HUES48 (cell line): ENCODE results near the gene NKIRAS1.

Experiments
- H3K27ac ChIP-seq: one replicate; pipeline ENCODE4 v1.7.0; 2013; ENCODE audit warnings: low read depth, low read length, inconsistent platforms
- H3K27me3 ChIP-seq: 2 replicates; pipeline ENCODE4 v1.6.1; 2013; ENCODE audit warnings: mild to moderate bottlenecking, low read length; ENCODE audit not compliant: control insufficient read depth, insufficient read depth
- H3K36me3 ChIP-seq: 2 replicates; pipeline ENCODE4 v1.6.1; 2013; ENCODE audit warnings: low read length; ENCODE audit not compliant: control insufficient read depth, insufficient read depth
- H3K4me1 ChIP-seq: 2 replicates; pipeline ENCODE4 v1.6.1; 2013; ENCODE audit warnings: mild to moderate bottlenecking, low read length; ENCODE audit not compliant: control insufficient read depth, insufficient read depth
- H3K4me3 ChIP-seq: 2 replicates; pipeline ENCODE4 v1.5.1; 2013; ENCODE audit warnings: mild to moderate bottlenecking, low read depth, low read length
- H3K9ac ChIP-seq: 2 replicates; pipeline ENCODE4 v1.6.1; 2013; ENCODE audit warnings: mild to moderate bottlenecking, low read depth, low read length, moderate library complexity
- H3K9me3 ChIP-seq: 2 replicates; pipeline ENCODE4 v1.6.1; 2013; ENCODE audit warnings: low read length; ENCODE audit not compliant: control insufficient read depth, insufficient read depth

The NKIRAS1 gene

DNA sequence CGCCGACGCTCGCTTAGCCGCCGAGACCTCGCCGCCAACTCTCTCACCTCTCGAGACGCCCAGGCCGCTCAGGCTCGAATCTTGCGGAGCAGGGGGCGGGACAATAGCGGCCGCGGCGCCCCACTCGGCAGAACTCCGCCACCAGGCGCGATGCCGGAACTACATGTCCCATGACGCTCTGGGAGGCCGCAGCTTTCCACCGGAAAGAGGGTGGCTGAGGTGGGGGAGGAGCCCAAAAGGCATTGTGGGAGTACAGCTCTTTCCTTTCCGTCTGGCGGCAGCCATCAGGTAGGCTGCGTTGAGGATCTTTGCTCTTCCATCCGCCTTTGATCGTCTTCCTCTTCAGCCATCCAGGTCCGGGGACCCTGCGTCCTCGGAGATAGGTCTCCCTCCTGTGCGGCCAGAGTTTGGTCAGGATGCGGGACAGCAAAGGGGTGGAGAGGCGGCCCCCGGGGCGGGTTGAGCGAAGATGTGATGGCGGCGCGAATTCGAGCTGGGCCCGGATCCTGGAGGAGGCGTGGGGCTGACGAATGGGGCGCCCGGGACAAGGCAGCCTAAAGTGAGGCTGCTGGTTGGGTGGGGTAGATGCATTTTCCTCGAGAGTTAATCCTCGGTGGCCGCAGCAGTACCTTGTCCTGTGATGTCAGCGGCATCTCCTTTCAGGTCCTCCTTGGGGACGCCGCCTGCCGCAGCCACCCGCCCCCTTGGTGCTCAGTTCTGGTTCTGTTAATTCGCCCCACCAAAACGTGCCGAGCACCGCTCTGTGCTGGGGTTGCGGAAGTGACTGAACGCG is at the start of gene NKIRAS1, which contains the start of gene RPL15:
Gene NKIRAS1 (minus strand): TSS at position 105 of the 793 bp plus-strand sequence. CDS start 6,086 bp downstream, outside the sequence.
Gene RPL15 (plus strand): TSS at position 247 of the 793 bp plus-strand sequence. CDS start 728 bp downstream, outside the sequence.
- Histone ChIP-seq H3K9me3 (no peaks in the 10 kb centered on the region), H3K9ac (peak within 1 kb of the TSS; percentile 98), H3K4me3 (peak within 1 kb of the TSS; percentile 85), H3K36me3 (peaks cover 29% of the 10 kb centered on the region), H3K27me3 (0 out of 2 replicates have a peak, but pooled peaks cover 5% of the 10 kb centered on the region), H3K4me1 (peaks cover 21% of the 10 kb centered on the region), H3K27ac (peak within 1 kb of the TSS; percentile 89)

- Histone ChIP-seq H3K27ac (no peak overlapping the region), H3K9me3 (no peaks in the 10 kb centered on the region), H3K9ac (no peak overlapping the region), H3K4me1 (no peaks in the 10 kb centered on the region), H3K4me3 (no peak overlapping the region), H3K27me3 (no peaks in the 10 kb centered on the region), H3K36me3 (peaks cover 73% of the 10 kb centered on the region)
These were observed 49.5 kb upstream of the NKIRAS1 start for GRCh38 chr3:23966328-23966727.

GRCh38 chr3:23964537-23965235 is 47.9 kb upstream of the NKIRAS1 start:
- H3K4me1 ChIP-seq = no peaks in the 10 kb centered on the region
- no peak overlapping the region for H3K9ac ChIP-seq
- H3K36me3 ChIP-seq = peaks cover 78% of the 10 kb centered on the region
- no peaks in the 10 kb centered on the region for H3K9me3 ChIP-seq
- no peaks in the 10 kb centered on the region for H3K27me3 ChIP-seq
- H3K27ac ChIP-seq = no peak overlapping the region
- H3K4me3 ChIP-seq = no peak overlapping the region

- peaks cover 68% of the 10 kb centered on the region for H3K36me3 ChIP-seq
- H3K9me3 ChIP-seq = no peaks in the 10 kb centered on the region
- no peak overlapping the region for H3K27ac ChIP-seq
- no peaks in the 10 kb centered on the region for H3K27me3 ChIP-seq
- no peaks in the 10 kb centered on the region for H3K4me1 ChIP-seq
- H3K9ac ChIP-seq = no peak overlapping the region
- no peak overlapping the region for H3K4me3 ChIP-seq
These were observed 45.1 kb upstream of the NKIRAS1 start for GRCh38 chr3:23961913-23962312.

DNA sequence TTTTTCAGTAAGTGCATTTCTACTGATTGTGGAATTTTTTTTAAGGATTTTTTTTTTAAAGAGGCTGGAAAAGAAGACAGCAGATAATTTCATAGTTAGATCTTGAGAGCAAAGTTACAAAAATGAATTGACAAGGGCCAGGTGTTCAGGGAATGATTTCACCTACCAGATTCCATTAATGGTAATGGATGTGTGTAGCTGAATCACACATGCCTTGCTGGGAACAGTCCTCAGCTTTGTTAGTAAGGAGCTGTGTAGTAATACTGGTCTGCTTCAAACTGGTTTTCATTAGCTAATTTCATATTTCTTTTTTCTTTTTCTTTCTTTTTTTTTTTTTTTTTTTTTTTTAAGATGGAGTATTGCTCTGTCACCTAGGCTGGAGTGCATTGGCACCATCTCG is 44.3 kb upstream of the NKIRAS1 start:
- no peaks in the 10 kb centered on the region for H3K27me3 ChIP-seq
- H3K9ac ChIP-seq = no peak overlapping the region
- no peaks in the 10 kb centered on the region for H3K4me1 ChIP-seq
- no peak overlapping the region for H3K27ac ChIP-seq
- no peak overlapping the region for H3K4me3 ChIP-seq
- no peaks in the 10 kb centered on the region for H3K9me3 ChIP-seq
- peaks cover 67% of the 10 kb centered on the region for H3K36me3 ChIP-seq

GRCh38 chr3:23960649-23961048 is 43.9 kb upstream of the NKIRAS1 start:
- H3K9ac ChIP-seq = no peak overlapping the region
- no peaks in the 10 kb centered on the region for H3K9me3 ChIP-seq
- no peak overlapping the region for H3K4me3 ChIP-seq
- H3K4me1 ChIP-seq = no peaks in the 10 kb centered on the region
- H3K27ac ChIP-seq = no peak overlapping the region
- H3K27me3 ChIP-seq = no peaks in the 10 kb centered on the region
- H3K36me3 ChIP-seq = peaks cover 66% of the 10 kb centered on the region

- Histone ChIP-seq H3K9ac (no peak overlapping the region), H3K4me3 (no peak overlapping the region)
These were observed 42.5 kb upstream of the NKIRAS1 start for GRCh38 chr3:23959135-23959900.

DNA sequence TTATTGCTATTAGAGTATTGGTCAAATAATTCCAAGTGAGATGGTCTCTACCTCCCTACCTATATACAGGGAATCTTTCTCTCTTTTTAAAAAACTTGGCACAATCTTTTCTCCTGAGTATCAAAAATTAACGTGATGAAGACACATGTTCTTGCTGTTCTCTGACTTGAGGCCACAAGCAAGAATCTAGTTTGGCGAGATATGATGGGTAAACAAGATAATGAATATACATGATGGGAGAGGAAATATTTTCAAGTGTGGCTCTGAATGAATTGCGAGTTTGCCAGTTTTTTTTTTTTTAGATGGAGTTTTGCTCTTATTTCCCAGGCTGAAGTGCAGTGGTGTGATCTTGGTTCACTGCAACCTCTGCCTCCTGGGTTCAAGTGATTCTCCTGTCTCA is 39.9 kb upstream of the NKIRAS1 start:
- H3K9me3 ChIP-seq = no peaks in the 10 kb centered on the region
- H3K4me1 ChIP-seq = no peaks in the 10 kb centered on the region
- peaks cover 41% of the 10 kb centered on the region for H3K36me3 ChIP-seq
- no peak overlapping the region for H3K4me3 ChIP-seq
- H3K27ac ChIP-seq = no peak overlapping the region
- no peak overlapping the region for H3K9ac ChIP-seq
- no peaks in the 10 kb centered on the region for H3K27me3 ChIP-seq

More at GRCh38 chr3:23959135-23959900, 42.5 kb upstream of the NKIRAS1 start:
- Histone ChIP-seq H3K27me3 (no peaks in the 10 kb centered on the region), H3K36me3 (peaks cover 63% of the 10 kb centered on the region), H3K4me1 (no peaks in the 10 kb centered on the region), H3K27ac (no peak overlapping the region), H3K9me3 (no peaks in the 10 kb centered on the region)

- H3K9ac ChIP-seq = no peak overlapping the region
- H3K27me3 ChIP-seq = no peaks in the 10 kb centered on the region
- H3K9me3 ChIP-seq = no peaks in the 10 kb centered on the region
- peaks cover 24% of the 10 kb centered on the region for H3K36me3 ChIP-seq
- no peak overlapping the region for H3K4me3 ChIP-seq
- no peaks in the 10 kb centered on the region for H3K4me1 ChIP-seq
- no peak overlapping the region for H3K27ac ChIP-seq
These were observed 37.4 kb upstream of the NKIRAS1 start for GRCh38 chr3:23954144-23954543.

DNA sequence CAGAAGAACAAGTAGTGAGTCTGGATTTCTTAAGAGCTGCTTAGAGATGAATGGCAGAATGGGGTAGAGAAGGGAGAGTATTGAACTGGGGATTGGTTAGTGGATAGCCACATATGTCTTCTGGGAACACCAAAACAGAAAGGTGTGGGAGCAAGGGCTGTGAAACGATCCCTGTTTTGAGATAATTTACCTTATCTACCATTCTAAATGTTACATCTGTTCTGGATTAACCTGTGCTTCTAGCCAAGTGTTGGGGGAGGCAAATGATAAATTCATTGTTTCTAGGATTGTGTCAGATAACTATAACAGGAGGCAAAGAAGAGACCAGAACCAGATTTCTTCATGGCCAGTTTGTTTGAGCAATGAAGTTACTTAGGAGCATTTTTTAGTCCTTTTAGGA is 36.7 kb upstream of the NKIRAS1 start:
- Histone ChIP-seq H3K4me3 (no peak overlapping the region), H3K4me1 (no peaks in the 10 kb centered on the region), H3K27me3 (no peaks in the 10 kb centered on the region), H3K36me3 (peaks cover 23% of the 10 kb centered on the region), H3K9ac (no peak overlapping the region), H3K9me3 (no peaks in the 10 kb centered on the region), H3K27ac (no peak overlapping the region)
